Measurements from ENCODE around the gene PIP4K2C.
"Not testable (repeated sequence)": the region's sequence is repeated elsewhere in the genome, so short reads cannot be mapped to it uniquely, and the experiment has no call there.

The PIP4K2C gene

GRCh38 chr12:57641699-57642442 lies 50.9 kb downstream of the PIP4K2C start:
- DNase-seq: no peak

GRCh38 chr12:57645990-57646658 lies 55.1 kb downstream of the PIP4K2C start:
- DNase-seq: not testable (repeated sequence)

- DNase-seq: not testable (repeated sequence)
Observed at GRCh38 chr12:57646659-57647049, 55.7 kb downstream of the PIP4K2C start.

Measured in T-helper 9 cell (primary cell).